Transverse colon (tissue), 4 donors: Measurements from ENCODE around the gene CCNA2. TPM values are rescaled to one million over a fixed set of nuclear protein-coding genes. Genes with fewer than 3 reads are reported as not detected.

Experiments used
- DNase-seq: peaks from one replicate; pipeline ENCODE4 v3.0.0-alpha.2; 2019
- H3K27ac ChIP-seq, 4 donors: fragments of 200-600 bp; sonication (generic); 2 replicates each; pipeline ENCODE4 v1.5.1; 2016 to 2018; ENCODE audit warnings: inconsistent platforms in 4 of 4
- H3K27me3 ChIP-seq: fragments of 200-600 bp; sonication (generic); 2 replicates; pipeline ENCODE4 v1.5.1; 2017; ENCODE audit warnings: inconsistent platforms
- H3K36me3 ChIP-seq, 4 donors: fragments of 200-600 bp; sonication (generic); 2 replicates each; pipeline ENCODE4 v1.5.1; 2017 to 2019; ENCODE audit warnings: inconsistent platforms in 4 of 4
- H3K4me1 ChIP-seq, 4 donors: fragments of 200-600 bp; sonication (generic); 2 replicates each; pipeline ENCODE4 v1.5.1; 2017 to 2020; ENCODE audit warnings: inconsistent platforms in 4 of 4
- H3K4me3 ChIP-seq, 4 donors: fragments of 200-600 bp; sonication (generic); 1 replicate in 1 of 4; 2 replicates in 3 of 4; pipeline versions ENCODE4 v1.5.1 to v1.6.1; 2017 to 2019; ENCODE audit warnings: inconsistent platforms in 4 of 4
- H3K9me3 ChIP-seq, 2 donors: fragments of 200-600 bp; sonication (generic); 2 replicates each; pipeline ENCODE4 v1.5.1; 2017 to 2019; ENCODE audit warnings: inconsistent platforms in 2 of 2
- EP300 ChIP-seq: sonication (generic); formaldehyde crosslinking; IDR thresholded peaks from one replicate; pipeline ENCODE4 v1.6.1; 2017; ENCODE audit warnings: antibody characterized with exemption, low read depth
- POLR2A ChIP-seq: fragments of 450-650 bp; IDR thresholded peaks from one replicate; pipeline ENCODE4 v1.6.1; 2016; ENCODE audit warnings: antibody characterized with exemption, mild to moderate bottlenecking, moderate library complexity
- POLR2AphosphoS5 ChIP-seq, 3 donors: sonication (generic); formaldehyde crosslinking; IDR thresholded peaks; one replicate each; pipeline ENCODE4 v1.6.1; 2016; ENCODE audit warnings: antibody characterized with exemption in 3 of 3
- WGBS, 2 donors: methylation state at CpG; one replicate each; pipeline ENCODE4 v1.1.5; 2018; ENCODE audit warnings: low coverage in 1 of 2; 5-methylcytosine and 5-hydroxymethylcytosine counted together
- in situ Hi-C, 4 donors: fragments of 200-750 bp; cut with MboI; loops; one replicate each; pipeline versions ENCODE4 v1.15.0 to v1.15.1; 2017; ENCODE audit warnings: low sequenced_read_pairs in 3 of 4, low pct_ligation_motif_present in 1 of 4, low pct_unique_long_range_greater_than_20kb in 1 of 4
- intact Hi-C: fragments of 100-400 bp; cut with DNase I; formaldehyde crosslinking; loops from one replicate; pipeline ENCODE4 v1.15.1; 2023; ENCODE audit warnings: low total_unique reads
- total RNA-seq, 4 donors: library from RNA; depleted of rRNA; stranded (reverse); fragments of >200 nt; gene quantifications; one replicate each; pipeline ENCODE4 v1.1.0, GENCODE V29; 2016
- TF ChIP-seq, protein P1 (sequence below), 5 experiments: fragments of 200-600 bp in 3 of 5; fragments of 450-650 bp in 2 of 5; sonication (generic) in 3 of 5; IDR thresholded peaks; 1 replicate in 2 of 5; 2 replicates in 3 of 5; pipeline ENCODE4 v1.5.1; 2016 to 2017; ENCODE audit warnings: antibody characterized with exemption in 5 of 5, inconsistent platforms in 3 of 5, mild to moderate bottlenecking in 2 of 5, moderate library complexity in 1 of 5

Gene CCNA2
- total RNA-seq, 4 donors from 2014 or later, result 2.4 to 16.9 (median 3.3) TPM; not detected in 1

DNA sequence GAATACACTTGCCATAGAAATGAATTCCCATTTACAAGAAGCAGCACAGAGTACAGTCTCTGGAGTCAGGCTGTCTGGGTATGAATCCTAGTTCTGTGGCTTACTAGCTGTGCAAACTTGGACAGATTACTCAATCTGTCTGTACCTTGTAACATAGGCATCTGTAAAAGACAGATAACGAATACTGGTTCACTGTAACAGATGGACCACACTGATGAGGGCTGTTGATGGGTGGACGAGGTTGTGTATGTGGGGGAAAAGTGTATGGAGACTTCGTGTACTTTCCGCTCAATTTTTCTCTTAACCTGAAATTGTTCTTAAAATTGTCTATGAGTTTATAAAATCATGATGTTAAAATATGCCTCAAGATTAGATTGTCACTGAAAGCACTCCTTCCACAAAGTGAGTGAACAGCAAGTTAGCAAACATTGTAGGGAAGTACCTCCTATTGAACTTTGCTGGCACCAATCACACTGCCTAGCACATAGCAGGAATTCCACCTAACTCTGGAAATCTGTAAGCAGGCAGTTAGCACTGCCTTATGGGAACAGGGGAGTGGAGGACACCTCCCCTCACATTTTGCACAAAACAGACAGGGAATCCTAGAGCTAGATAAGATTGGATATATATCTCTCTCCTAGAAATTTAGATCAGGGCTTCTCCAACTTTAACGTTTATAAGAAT is 29.0 kb downstream of the CCNA2 start:
- Histone ChIP-seq H3K27ac (no peak overlapping the region), H3K4me1 (no peaks in the 10 kb centered on the region), H3K27me3 (peaks cover 13% of the 10 kb centered on the region), H3K4me3 (no peak overlapping the region), H3K9me3 (no peaks in the 10 kb centered on the region), H3K36me3 (no peaks in the 10 kb centered on the region)
- TF ChIP-seq EP300 (no peak), POLR2A (no peak), POLR2AphosphoS5 (IDR thresholded peaks at IDR 0.05) (no peak)
- TF ChIP-seq, protein P1, sequence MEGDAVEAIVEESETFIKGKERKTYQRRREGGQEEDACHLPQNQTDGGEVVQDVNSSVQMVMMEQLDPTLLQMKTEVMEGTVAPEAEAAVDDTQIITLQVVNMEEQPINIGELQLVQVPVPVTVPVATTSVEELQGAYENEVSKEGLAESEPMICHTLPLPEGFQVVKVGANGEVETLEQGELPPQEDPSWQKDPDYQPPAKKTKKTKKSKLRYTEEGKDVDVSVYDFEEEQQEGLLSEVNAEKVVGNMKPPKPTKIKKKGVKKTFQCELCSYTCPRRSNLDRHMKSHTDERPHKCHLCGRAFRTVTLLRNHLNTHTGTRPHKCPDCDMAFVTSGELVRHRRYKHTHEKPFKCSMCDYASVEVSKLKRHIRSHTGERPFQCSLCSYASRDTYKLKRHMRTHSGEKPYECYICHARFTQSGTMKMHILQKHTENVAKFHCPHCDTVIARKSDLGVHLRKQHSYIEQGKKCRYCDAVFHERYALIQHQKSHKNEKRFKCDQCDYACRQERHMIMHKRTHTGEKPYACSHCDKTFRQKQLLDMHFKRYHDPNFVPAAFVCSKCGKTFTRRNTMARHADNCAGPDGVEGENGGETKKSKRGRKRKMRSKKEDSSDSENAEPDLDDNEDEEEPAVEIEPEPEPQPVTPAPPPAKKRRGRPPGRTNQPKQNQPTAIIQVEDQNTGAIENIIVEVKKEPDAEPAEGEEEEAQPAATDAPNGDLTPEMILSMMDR (IDR thresholded peaks at IDR 0.05), result no peak
- 72 to 75% methylated on average over 4 to 5 of the region's 5 CpGs for WGBS, 2 donors
- intact Hi-C loops (no loop called here), in situ Hi-C loops (no loop called here)
- DNase-seq, result no peak

DNA sequence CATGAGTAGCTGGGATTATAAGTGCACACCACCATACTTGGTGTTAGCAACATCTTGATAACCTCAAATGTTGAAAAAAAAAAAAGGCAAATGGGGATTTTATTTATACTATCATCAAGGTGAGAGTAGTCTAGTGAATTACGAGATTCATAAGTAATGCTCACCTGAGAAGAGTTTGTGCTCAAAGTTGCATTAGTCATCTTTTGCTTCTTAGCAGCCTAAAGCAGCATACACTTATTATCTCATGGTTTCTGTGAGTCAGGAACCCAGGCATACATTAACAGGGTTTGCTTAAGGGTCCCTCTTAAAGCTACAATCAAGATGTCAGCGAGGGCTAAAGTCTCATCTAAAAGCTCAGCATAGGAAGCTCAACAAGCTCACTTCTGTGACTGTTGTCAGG is 30.7 kb downstream of the CCNA2 start:
- WGBS, 2 donors, result 92 to 100% methylated on average over 2 of the region's 2 CpGs
- intact Hi-C loops, result no loop called here

DNA sequence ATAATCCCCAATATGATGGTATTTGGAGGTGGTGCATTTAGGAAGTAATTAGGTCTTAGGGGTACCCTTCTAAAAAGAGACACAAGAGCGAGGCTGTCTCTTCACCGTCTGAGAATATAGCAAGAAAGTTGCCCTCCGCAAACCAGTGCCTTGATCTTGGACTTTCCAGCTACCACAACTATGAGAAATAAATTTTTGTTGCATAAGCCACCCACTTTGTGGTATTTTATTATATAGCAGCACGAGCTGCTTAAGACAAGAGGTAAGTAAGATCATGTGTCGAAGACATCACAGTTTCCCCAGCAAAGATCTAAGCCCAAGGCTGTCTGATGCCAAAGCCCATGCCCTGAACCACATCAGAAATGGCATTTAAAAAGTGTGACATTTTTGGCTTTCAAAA is 32.2 kb downstream of the CCNA2 start:
- H3K4me1 ChIP-seq, result no peaks in the 10 kb centered on the region
- intact Hi-C loops (no loop called here), in situ Hi-C loops (no loop called here)

More for the DNA sequence above, 30.7 kb downstream of the CCNA2 start:
- Histone ChIP-seq H3K27ac (no peak overlapping the region), H3K4me1 (no peaks in the 10 kb centered on the region), H3K9me3 (no peaks in the 10 kb centered on the region), H3K27me3 (peaks cover 15% of the 10 kb centered on the region), H3K4me3 (no peak overlapping the region), H3K36me3 (no peaks in the 10 kb centered on the region)
- in situ Hi-C loops, result no loop called here
- DNase-seq, result no peak
- TF ChIP-seq POLR2AphosphoS5 (IDR thresholded peaks at IDR 0.05) (no peak), POLR2A (no peak), EP300 (no peak)
- TF ChIP-seq, protein P1 (IDR thresholded peaks at IDR 0.05), result no peak

GRCh38 chr4:121790976-121791375 is 32.7 kb downstream of the CCNA2 start:
- DNase-seq, result no peak
- intact Hi-C loops, result no loop called here

More for the DNA sequence above, 32.2 kb downstream of the CCNA2 start:
- Histone ChIP-seq H3K4me3 (no peak overlapping the region), H3K9me3 (no peaks in the 10 kb centered on the region), H3K27ac (no peak overlapping the region), H3K36me3 (no peaks in the 10 kb centered on the region), H3K27me3 (peaks cover 23% of the 10 kb centered on the region)
- DNase-seq, result no peak
- 83 to 89% methylated on average over 4 to 5 of the region's 5 CpGs for WGBS, 2 donors
- TF ChIP-seq POLR2A (no peak), EP300 (no peak)

More at GRCh38 chr4:121790976-121791375, 32.7 kb downstream of the CCNA2 start:
- Histone ChIP-seq H3K27ac (no peak overlapping the region), H3K27me3 (peaks cover 23% of the 10 kb centered on the region), H3K4me3 (no peak overlapping the region), H3K36me3 (no peaks in the 10 kb centered on the region), H3K9me3 (no peaks in the 10 kb centered on the region), H3K4me1 (no peaks in the 10 kb centered on the region)
- in situ Hi-C loops, result no loop called here
- TF ChIP-seq EP300, result no peak
- TF ChIP-seq, protein P1 (IDR thresholded peaks at IDR 0.05), result no peak
